OCI-LY7 (cell line): ENCODE measurements around the gene RASSF4.

Source experiments
- CTCF ChIP-seq: fragments of 200-600 bp; sonication (generic); conservative IDR thresholded peaks from 2 replicates; pipeline ENCODE4 v1.5.1; 2014; ENCODE audit warnings: mild to moderate bottlenecking, antibody characterized with exemption, low read length, moderate library complexity, mixed read lengths
- EZH2phosphoT487 ChIP-seq: fragments of 200-600 bp; sonication (generic); IDR thresholded peaks from 2 replicates; pipeline ENCODE4 v1.6.1; 2018; ENCODE audit warnings: low read depth, borderline replicate concordance, mild to moderate bottlenecking, mixed run types, antibody characterized with exemption, low read length, moderate library complexity, mixed read lengths

GRCh38 chr10:44973323-44974081 is 13.9 kb downstream of the RASSF4 start:
- TF ChIP-seq CTCF, result no peak
- TF ChIP-seq EZH2phosphoT487, result no peak
